Measurements from ENCODE around the gene BICDL2. TPM values are rescaled to one million over a fixed set of nuclear protein-coding genes. Genes with fewer than 3 reads are reported as not detected.

BICDL2 gene
- not detected in 2 replicates for total RNA-seq (2021)
- Bru-seq, nascent RNA: percentile 13 among the genes with signal in this experiment
- not detected for BruChase-seq, experiment 1, labeled RNA remaining after a 2-hour chase
- BruChase-seq, experiment 2, labeled RNA remaining after a 6-hour chase: percentile 8 among the genes with signal in this experiment
- long read RNA-seq: 0 reads

- H3K27ac ChIP-seq (ENCODE audit: low read depth, low read length, poor library complexity, severe bottlenecking): no peak within 1 kb of the TSS
- DNase-seq (ENCODE audit: low spot score): no peak
- CTCF ChIA-PET: interaction anchor here (0.6 kb wide), 1 partner anchor 19 kb away, joined by 9 read pairs; no protein-coding TSS in a partner anchor
- intact Hi-C loops (cut with micrococcal nuclease; ENCODE audit: unreplicated experiment): no loop called here
- no peaks in the 10 kb centered on the region for H3K36me3 ChIP-seq (ENCODE audit: insufficient read depth, low read length, poor library complexity, severe bottlenecking)
- no peaks in the 10 kb centered on the region for H3K4me1 ChIP-seq (ENCODE audit: insufficient read depth, low read length, poor library complexity, severe bottlenecking)
- no TSS peak for BruUV-seq (replicated peaks)
- POLR2A ChIA-PET (ENCODE audit: low non-redundant PET): no interaction called here
- H3K4me3 ChIP-seq (ENCODE audit: low read depth, low read length, poor library complexity, severe bottlenecking): no peak within 1 kb of the TSS
- H3K27me3 ChIP-seq (replicated peaks; ENCODE audit: insufficient read depth, low read depth, low read length, poor library complexity): peaks cover 68% of the 10 kb centered on the region
- peak; percentile 91 for TF ChIP-seq EZH2 (IDR thresholded peaks at IDR 0.05; ENCODE audit: borderline replicate concordance, low read depth, low read length, poor library complexity, severe bottlenecking)
- TF ChIP-seq, protein P1, sequence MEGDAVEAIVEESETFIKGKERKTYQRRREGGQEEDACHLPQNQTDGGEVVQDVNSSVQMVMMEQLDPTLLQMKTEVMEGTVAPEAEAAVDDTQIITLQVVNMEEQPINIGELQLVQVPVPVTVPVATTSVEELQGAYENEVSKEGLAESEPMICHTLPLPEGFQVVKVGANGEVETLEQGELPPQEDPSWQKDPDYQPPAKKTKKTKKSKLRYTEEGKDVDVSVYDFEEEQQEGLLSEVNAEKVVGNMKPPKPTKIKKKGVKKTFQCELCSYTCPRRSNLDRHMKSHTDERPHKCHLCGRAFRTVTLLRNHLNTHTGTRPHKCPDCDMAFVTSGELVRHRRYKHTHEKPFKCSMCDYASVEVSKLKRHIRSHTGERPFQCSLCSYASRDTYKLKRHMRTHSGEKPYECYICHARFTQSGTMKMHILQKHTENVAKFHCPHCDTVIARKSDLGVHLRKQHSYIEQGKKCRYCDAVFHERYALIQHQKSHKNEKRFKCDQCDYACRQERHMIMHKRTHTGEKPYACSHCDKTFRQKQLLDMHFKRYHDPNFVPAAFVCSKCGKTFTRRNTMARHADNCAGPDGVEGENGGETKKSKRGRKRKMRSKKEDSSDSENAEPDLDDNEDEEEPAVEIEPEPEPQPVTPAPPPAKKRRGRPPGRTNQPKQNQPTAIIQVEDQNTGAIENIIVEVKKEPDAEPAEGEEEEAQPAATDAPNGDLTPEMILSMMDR (conservative IDR thresholded peaks at IDR 0.05; ENCODE audit: low read depth, low read length): no peak
- no peaks in the 10 kb centered on the region for H3K9me3 ChIP-seq (ENCODE audit: low read depth, low read length, poor library complexity, severe bottlenecking)
These were observed at the start of gene BICDL2 for GRCh38 chr16:3036726-3037315. TSS of gene BICDL2 (minus strand) at chr16:3036944. CDS start at chr16:3035496, 1,448 bp downstream.

DNA sequence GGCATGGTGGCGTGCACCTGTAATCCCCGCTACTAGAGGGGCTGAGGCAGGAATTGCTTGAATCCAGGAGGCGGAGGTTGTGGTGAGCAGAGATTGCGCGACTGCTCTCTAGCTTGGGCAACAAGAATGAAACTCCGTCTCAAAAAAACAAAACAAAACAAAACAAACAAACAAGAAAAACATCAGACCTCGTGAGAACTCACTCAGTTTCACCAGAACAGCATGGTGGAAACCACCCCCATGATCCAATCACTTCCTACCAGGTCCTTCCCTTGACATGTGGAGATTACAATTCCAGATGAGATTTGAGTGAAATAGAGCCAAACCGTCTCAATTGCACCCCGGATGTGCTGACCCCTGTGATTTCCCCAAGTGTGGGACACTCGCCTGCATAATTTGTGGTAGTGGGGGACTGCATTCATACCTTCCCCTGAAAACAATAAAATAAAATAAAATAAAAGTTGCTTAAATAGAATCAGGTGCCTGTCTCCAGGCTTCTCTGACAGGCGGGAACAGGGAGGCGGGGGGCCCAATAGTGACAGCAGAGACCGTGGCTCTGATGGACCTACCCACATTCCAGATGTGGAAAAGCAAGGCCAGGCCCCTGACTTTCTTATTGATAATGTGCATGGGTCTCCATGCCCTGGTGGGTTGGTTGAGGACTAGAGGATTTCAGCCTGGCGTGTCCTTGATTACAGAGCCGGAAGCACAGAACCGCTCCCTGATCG lies 49.3 kb upstream of the BICDL2 start:
- TF ChIP-seq EZH2 (IDR thresholded peaks at IDR 0.05; ENCODE audit: borderline replicate concordance, low read depth, low read length, poor library complexity, severe bottlenecking): no peak
- TF ChIP-seq, protein P1 (conservative IDR thresholded peaks at IDR 0.05; ENCODE audit: low read depth, low read length): no peak
- H3K27ac ChIP-seq (ENCODE audit: low read depth, low read length, poor library complexity, severe bottlenecking): no peak overlapping the region
- no peaks in the 10 kb centered on the region for H3K36me3 ChIP-seq (ENCODE audit: insufficient read depth, low read length, poor library complexity, severe bottlenecking)
- POLR2A ChIA-PET (ENCODE audit: low non-redundant PET): no interaction called here
- DNase-seq (ENCODE audit: low spot score): no peak
- no peak overlapping the region for H3K4me3 ChIP-seq (ENCODE audit: low read depth, low read length, poor library complexity, severe bottlenecking)
- CTCF ChIA-PET: no interaction called here
- no TSS peak for BruUV-seq (replicated peaks)
- H3K27me3 ChIP-seq (replicated peaks; ENCODE audit: insufficient read depth, low read depth, low read length, poor library complexity): no peaks in the 10 kb centered on the region
- H3K9me3 ChIP-seq (ENCODE audit: low read depth, low read length, poor library complexity, severe bottlenecking): no peaks in the 10 kb centered on the region
- intact Hi-C loops (cut with micrococcal nuclease; ENCODE audit: unreplicated experiment): no loop called here
- H3K4me1 ChIP-seq (ENCODE audit: insufficient read depth, low read length, poor library complexity, severe bottlenecking): no peaks in the 10 kb centered on the region

GRCh38 chr16:3084969-3085670 lies 48.4 kb upstream of the BICDL2 start:
- Histone ChIP-seq H3K4me1 (ENCODE audit: insufficient read depth, low read length, poor library complexity, severe bottlenecking) (no peaks in the 10 kb centered on the region), H3K27me3 (replicated peaks; ENCODE audit: insufficient read depth, low read depth, low read length, poor library complexity) (peaks cover 3% of the 10 kb centered on the region), H3K27ac (ENCODE audit: low read depth, low read length, poor library complexity, severe bottlenecking) (no peak overlapping the region), H3K9me3 (ENCODE audit: low read depth, low read length, poor library complexity, severe bottlenecking) (no peaks in the 10 kb centered on the region), H3K36me3 (ENCODE audit: insufficient read depth, low read length, poor library complexity, severe bottlenecking) (no peaks in the 10 kb centered on the region), H3K4me3 (ENCODE audit: low read depth, low read length, poor library complexity, severe bottlenecking) (no peak overlapping the region)
- ChIA-PET POLR2A (ENCODE audit: low non-redundant PET) (no interaction called here), CTCF (no interaction called here)
- intact Hi-C loops (cut with micrococcal nuclease; ENCODE audit: unreplicated experiment): no loop called here
- no peak for DNase-seq (ENCODE audit: low spot score)
- no TSS peak for BruUV-seq (replicated peaks)
- TF ChIP-seq EZH2 (IDR thresholded peaks at IDR 0.05; ENCODE audit: borderline replicate concordance, low read depth, low read length, poor library complexity, severe bottlenecking): no peak
- TF ChIP-seq, protein P1 (conservative IDR thresholded peaks at IDR 0.05; ENCODE audit: low read depth, low read length): no peak

Data from A673 (cell line).